OCI-LY3 (cell line): Measurements from ENCODE around the gene CORO2B.

ENCODE experiments used
- H2AFZ ChIP-seq: fragments of 200-600, 300-600 bp; shearing (Covaris generic); 2 replicates; pipeline ENCODE4 v1.6.0; 2014; ENCODE audit warnings: antibody characterized with exemption, low read depth, low read length
- H3K27ac ChIP-seq: fragments of 200-600, 300-600 bp; sonication (generic); 2 replicates; pipeline ENCODE4 v1.5.1; 2014; ENCODE audit warnings: mild to moderate bottlenecking, low read length, moderate library complexity, mixed read lengths
- H3K27me3 ChIP-seq: fragments of 200-600, 300-600 bp; sonication (generic); 2 replicates; pipeline ENCODE4 v1.6.1; 2014; ENCODE audit warnings: low read depth, low read length, mixed read lengths
- H3K36me3 ChIP-seq: fragments of 200-600, 300-600 bp; sonication (generic); replicated peaks from 2 replicates; pipeline ENCODE3; 2014; ENCODE audit warnings: low read depth, low read length, mixed read lengths
- H3K4me1 ChIP-seq: fragments of 300-600, 200-600 bp; sonication (generic); 2 replicates; pipeline ENCODE4 v1.6.1; 2014; ENCODE audit warnings: low read length, mixed read lengths
- H3K4me2 ChIP-seq: fragments of 200-600, 300-600 bp; sonication (generic); 2 replicates; pipeline ENCODE4 v1.6.1; 2014; ENCODE audit warnings: low read length, mixed read lengths
- H3K4me3 ChIP-seq: fragments of 300-600, 200-600 bp; sonication (generic); 2 replicates; pipeline ENCODE4 v1.5.1; 2014; ENCODE audit warnings: antibody characterized with exemption, mild to moderate bottlenecking, low read length, moderate library complexity
- H3K79me2 ChIP-seq: fragments of 300-600, 200-600 bp; shearing (Covaris generic); 2 replicates; pipeline ENCODE4 v1.6.1; 2014; ENCODE audit warnings: mild to moderate bottlenecking, low read length, mixed read lengths
- H3K9ac ChIP-seq: fragments of 300-600, 200-600 bp; shearing (Covaris generic); 2 replicates; pipeline ENCODE4 v1.6.0; 2014; ENCODE audit warnings: mild to moderate bottlenecking, low read length, moderate library complexity
- H3K9me3 ChIP-seq: fragments of 200-600, 300-600 bp; shearing (Covaris generic); 2 replicates; pipeline ENCODE4 v1.6.1; 2014; ENCODE audit warnings: low read length, mixed read lengths; ENCODE audit not compliant: insufficient read depth
- H4K20me1 ChIP-seq: fragments of 200-600, 300-600 bp; sonication (generic); 2 replicates; pipeline ENCODE4 v1.6.1; 2016; ENCODE audit warnings: low read length, mixed read lengths; ENCODE audit not compliant: insufficient read depth
- EZH2phosphoT487 ChIP-seq: fragments of 200-600 bp; shearing (Covaris generic); IDR thresholded peaks from 2 replicates; pipeline ENCODE4 v1.6.1; 2018; ENCODE audit warnings: antibody characterized with exemption, mixed run types, low read depth
- TF ChIP-seq, protein P1 (sequence below): fragments of 200-600, 300-600 bp; sonication (generic); IDR thresholded peaks from 2 replicates; pipeline ENCODE4 v1.5.1; 2014; ENCODE audit warnings: antibody characterized with exemption, low read length, low read depth

CORO2B gene

DNA sequence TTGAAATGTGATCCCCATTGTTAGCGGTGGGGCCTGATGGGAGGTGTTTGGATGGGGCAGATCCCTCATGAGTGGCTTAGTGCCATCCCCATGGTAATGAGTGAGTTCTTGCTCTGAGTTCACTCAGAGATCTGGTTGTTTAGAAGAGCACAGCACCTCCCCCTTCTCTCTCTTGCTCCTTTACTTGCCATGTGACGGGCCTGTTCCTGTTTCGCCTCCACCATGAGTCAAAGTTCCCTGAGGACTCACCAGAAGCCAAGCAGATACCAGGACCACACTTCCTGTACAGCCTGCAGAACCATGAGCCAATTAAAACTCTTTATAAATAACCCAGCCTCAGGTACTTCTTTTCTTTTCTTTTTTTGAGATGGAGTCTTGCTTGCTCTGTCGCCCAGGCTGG, 195.3 kb downstream of the CORO2B start:
- Histone ChIP-seq H3K4me2 (no peak overlapping the region), H3K4me3 (no peak overlapping the region)
- TF ChIP-seq, protein P1, sequence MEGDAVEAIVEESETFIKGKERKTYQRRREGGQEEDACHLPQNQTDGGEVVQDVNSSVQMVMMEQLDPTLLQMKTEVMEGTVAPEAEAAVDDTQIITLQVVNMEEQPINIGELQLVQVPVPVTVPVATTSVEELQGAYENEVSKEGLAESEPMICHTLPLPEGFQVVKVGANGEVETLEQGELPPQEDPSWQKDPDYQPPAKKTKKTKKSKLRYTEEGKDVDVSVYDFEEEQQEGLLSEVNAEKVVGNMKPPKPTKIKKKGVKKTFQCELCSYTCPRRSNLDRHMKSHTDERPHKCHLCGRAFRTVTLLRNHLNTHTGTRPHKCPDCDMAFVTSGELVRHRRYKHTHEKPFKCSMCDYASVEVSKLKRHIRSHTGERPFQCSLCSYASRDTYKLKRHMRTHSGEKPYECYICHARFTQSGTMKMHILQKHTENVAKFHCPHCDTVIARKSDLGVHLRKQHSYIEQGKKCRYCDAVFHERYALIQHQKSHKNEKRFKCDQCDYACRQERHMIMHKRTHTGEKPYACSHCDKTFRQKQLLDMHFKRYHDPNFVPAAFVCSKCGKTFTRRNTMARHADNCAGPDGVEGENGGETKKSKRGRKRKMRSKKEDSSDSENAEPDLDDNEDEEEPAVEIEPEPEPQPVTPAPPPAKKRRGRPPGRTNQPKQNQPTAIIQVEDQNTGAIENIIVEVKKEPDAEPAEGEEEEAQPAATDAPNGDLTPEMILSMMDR, result no peak
- no peak for TF ChIP-seq EZH2phosphoT487

DNA sequence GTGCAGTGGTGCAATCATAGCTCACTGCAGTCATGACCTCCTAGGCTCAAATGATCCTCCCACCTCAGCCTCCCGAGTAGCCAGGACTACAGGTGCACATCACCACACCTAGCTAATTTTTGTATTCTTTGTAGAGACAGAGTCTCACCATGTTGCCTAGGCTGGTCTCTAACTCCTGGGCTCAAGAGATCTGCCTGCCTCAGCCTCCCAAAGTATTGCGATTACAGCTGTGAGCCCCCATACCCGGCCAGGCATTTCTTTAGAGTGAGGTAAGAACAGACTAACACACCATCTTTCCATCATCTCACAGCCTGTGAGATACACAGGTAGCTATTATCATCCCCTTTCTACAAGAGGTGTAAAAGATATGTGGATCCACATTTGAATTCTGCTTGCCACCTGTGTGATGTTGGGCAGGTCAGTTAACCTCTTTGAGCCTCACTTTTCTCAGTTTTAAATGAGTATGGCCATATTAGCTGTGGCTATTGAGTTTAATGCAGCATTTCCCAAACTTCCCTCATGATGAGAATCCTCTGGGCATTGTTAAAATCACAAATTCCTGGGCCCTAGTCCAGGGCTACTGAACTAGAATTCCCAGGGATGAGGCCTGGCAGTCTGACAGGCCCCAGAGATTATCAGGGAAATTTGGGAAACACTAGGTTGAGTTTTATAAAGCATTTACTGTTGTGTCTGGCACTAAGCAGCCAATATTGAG, 195.9 kb downstream of the CORO2B start:
- Histone ChIP-seq H3K36me3 (peaks cover 35% of the 10 kb centered on the region), H2AFZ (no peak overlapping the region), H3K4me1 (no peaks in the 10 kb centered on the region), H3K27me3 (no peaks in the 10 kb centered on the region), H3K4me2 (no peak overlapping the region), H3K79me2 (no peaks in the 10 kb centered on the region), H4K20me1 (0 out of 2 replicates have a peak, but pooled peaks cover 5% of the 10 kb centered on the region), H3K27ac (no peak overlapping the region), H3K9me3 (no peaks in the 10 kb centered on the region), H3K4me3 (no peak overlapping the region), H3K9ac (no peak overlapping the region)
- TF ChIP-seq, protein P1, result no peak
- TF ChIP-seq EZH2phosphoT487, result no peak

More for the DNA sequence above, 195.3 kb downstream of the CORO2B start:
- Histone ChIP-seq H3K27me3 (no peaks in the 10 kb centered on the region), H3K36me3 (peaks cover 30% of the 10 kb centered on the region), H2AFZ (no peak overlapping the region), H3K79me2 (no peaks in the 10 kb centered on the region), H3K4me1 (no peaks in the 10 kb centered on the region), H4K20me1 (0 out of 2 replicates have a peak, but pooled peaks cover 5% of the 10 kb centered on the region), H3K9me3 (no peaks in the 10 kb centered on the region), H3K27ac (no peak overlapping the region), H3K9ac (no peak overlapping the region)

DNA sequence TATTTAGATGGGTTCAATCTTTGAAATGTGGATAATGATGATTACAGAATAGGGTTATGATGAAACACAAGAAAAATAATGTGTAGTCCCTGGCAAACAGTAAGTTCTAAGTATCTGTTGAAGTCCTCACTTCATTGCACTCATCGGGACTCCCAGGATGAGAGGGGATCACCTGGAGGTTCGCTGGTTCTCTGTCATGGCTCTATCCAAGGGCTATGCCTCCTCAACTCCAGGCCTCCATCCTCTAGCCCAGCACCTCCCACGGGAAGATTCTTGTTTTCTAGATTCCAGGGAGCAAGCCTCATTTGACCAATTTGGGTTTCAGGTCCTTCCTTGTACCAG, 196.4 kb downstream of the CORO2B start:
- Histone ChIP-seq H3K4me2 (no peak overlapping the region), H3K4me3 (no peak overlapping the region), H3K27ac (no peak overlapping the region), H3K4me1 (no peaks in the 10 kb centered on the region), H3K36me3 (peaks cover 38% of the 10 kb centered on the region), H3K9ac (no peak overlapping the region), H3K27me3 (no peaks in the 10 kb centered on the region), H2AFZ (no peak overlapping the region), H4K20me1 (0 out of 2 replicates have a peak, but pooled peaks cover 5% of the 10 kb centered on the region), H3K79me2 (no peaks in the 10 kb centered on the region), H3K9me3 (no peaks in the 10 kb centered on the region)
- no peak for TF ChIP-seq EZH2phosphoT487
- TF ChIP-seq, protein P1, result no peak

DNA sequence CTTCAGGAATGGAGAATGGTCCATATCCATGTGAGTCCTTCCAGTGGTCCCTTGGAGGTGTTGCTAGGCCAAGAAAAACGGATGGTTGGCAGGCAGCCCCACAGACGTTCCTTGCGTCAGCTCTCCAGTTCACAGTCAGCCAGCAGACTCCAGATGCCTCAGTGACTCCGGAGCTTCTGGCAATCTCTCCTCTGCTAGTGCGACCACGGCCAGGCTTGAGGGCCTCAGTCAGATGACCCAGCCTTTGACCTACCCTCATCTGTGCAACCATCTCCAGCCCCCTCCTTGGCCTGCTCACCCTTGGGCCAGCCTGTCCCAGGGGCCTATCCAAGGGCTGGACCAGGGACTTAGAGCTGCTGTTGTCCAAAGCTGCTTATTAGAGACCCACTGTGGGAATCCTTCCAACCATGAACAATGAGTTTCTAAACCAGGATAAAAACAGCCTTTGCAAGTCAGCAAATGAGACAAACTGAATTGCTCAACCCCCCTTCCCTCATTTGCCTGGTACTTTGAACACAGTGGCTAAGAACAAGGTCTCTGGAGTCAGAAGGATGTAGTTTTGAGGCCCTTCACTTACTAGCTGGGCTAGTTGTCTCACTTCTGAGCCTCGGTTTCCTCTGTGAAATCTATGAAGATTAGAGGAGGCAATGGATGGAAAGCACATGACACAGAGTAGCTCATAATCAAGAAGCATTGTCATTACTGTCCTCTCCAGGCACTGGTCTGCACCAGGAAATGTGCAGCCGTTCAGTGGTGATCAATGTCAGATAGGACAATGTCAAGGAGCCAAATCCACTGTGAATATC, 197.1 kb downstream of the CORO2B start:
- no peaks in the 10 kb centered on the region for H3K4me1 ChIP-seq
- no peak overlapping the region for H3K4me3 ChIP-seq
- H4K20me1 ChIP-seq, result peaks cover 10% of the 10 kb centered on the region; the same call in 1 of the 2 replicates
- no peak overlapping the region for H3K9ac ChIP-seq
- no peak overlapping the region for H3K4me2 ChIP-seq
- H2AFZ ChIP-seq, result no peak overlapping the region
- no peaks in the 10 kb centered on the region for H3K27me3 ChIP-seq
- H3K9me3 ChIP-seq, result no peaks in the 10 kb centered on the region
- peaks cover 45% of the 10 kb centered on the region for H3K36me3 ChIP-seq
- H3K79me2 ChIP-seq, result no peaks in the 10 kb centered on the region
- TF ChIP-seq, protein P1, result no peak
- no peak for TF ChIP-seq EZH2phosphoT487
- no peak overlapping the region for H3K27ac ChIP-seq
